MM.1S (cell line): ENCODE measurements around the gene CFAP61.

Experiments
- DNase-seq: peaks from one replicate; pipeline ENCODE4 v3.0.0-alpha.2; 2015
- H2AFZ ChIP-seq: fragments of 300-600 bp; sonication (generic); 2 replicates; pipeline ENCODE4 v1.6.0; 2016; ENCODE audit warnings: antibody characterized with exemption, low read length
- H3F3A ChIP-seq: fragments of 300-600 bp; sonication (generic); 2 replicates; pipeline ENCODE4 v1.6.1; 2016; ENCODE audit warnings: mild to moderate bottlenecking, antibody characterized with exemption, low read length, moderate library complexity, mixed read lengths; ENCODE audit not compliant: insufficient read depth
- H3K27ac ChIP-seq: fragments of 300-600 bp; sonication (generic); 2 replicates; pipeline ENCODE4 v1.5.1; 2016; ENCODE audit warnings: mild to moderate bottlenecking, low read length
- H3K27me3 ChIP-seq: fragments of 300-600 bp; sonication (generic); replicated peaks from 2 replicates; pipeline ENCODE4 v1.6.0; 2016; ENCODE audit warnings: low read length; ENCODE audit not compliant: insufficient read depth
- H3K36me3 ChIP-seq: fragments of 300-600 bp; sonication (generic); replicated peaks from 2 replicates; pipeline ENCODE4 v1.6.1; 2016; ENCODE audit warnings: mild to moderate bottlenecking, low read length, mixed read lengths; ENCODE audit not compliant: insufficient read depth
- H3K4me1 ChIP-seq: fragments of 300-600 bp; sonication (generic); 2 replicates; pipeline ENCODE4 v1.6.1; 2016; ENCODE audit warnings: low read length, mixed read lengths
- H3K4me2 ChIP-seq: fragments of 300-600 bp; sonication (generic); 2 replicates; pipeline ENCODE4 v1.6.0; 2016; ENCODE audit warnings: low read depth, low read length
- H3K4me3 ChIP-seq: fragments of 300-600 bp; sonication (generic); 2 replicates; pipeline ENCODE4 v1.5.1; 2016; ENCODE audit warnings: low read length, mixed read lengths
- H3K79me2 ChIP-seq: fragments of 300-600 bp; sonication (generic); 2 replicates; pipeline ENCODE4 v1.6.1; 2016; ENCODE audit warnings: mixed run types, low read length, mixed read lengths
- H3K9ac ChIP-seq: fragments of 300-600 bp; sonication (generic); 2 replicates; pipeline ENCODE4 v1.6.1; 2016; ENCODE audit warnings: low read length, mixed read lengths
- H3K9me2 ChIP-seq: fragments of 300-600 bp; sonication (generic); replicated peaks from 2 replicates; pipeline ENCODE4 v1.6.1; 2016; ENCODE audit warnings: mild to moderate bottlenecking, low read length, mixed read lengths; ENCODE audit not compliant: insufficient read depth
- H3K9me3 ChIP-seq: fragments of 300-600 bp; sonication (generic); replicated peaks from 2 replicates; pipeline ENCODE4 v1.6.1; 2016; ENCODE audit warnings: mild to moderate bottlenecking, low read length, mixed read lengths; ENCODE audit not compliant: insufficient read depth
- H4K20me1 ChIP-seq: fragments of 300-600 bp; sonication (generic); 2 replicates; pipeline ENCODE4 v1.6.1; 2016; ENCODE audit warnings: mild to moderate bottlenecking, low read length, moderate library complexity, mixed read lengths; ENCODE audit not compliant: insufficient read depth
- EZH2 ChIP-seq: fragments of 300-600 bp; sonication (generic); optimal IDR thresholded peaks from 2 replicates; pipeline ENCODE3; 2017; ENCODE audit warnings: low read depth, mild to moderate bottlenecking, antibody characterized with exemption, low read length, mixed read lengths
- EZH2phosphoT487 ChIP-seq: fragments of 300-600 bp; sonication (generic); IDR thresholded peaks from 2 replicates; pipeline ENCODE4 v1.6.1; 2018; ENCODE audit warnings: antibody characterized with exemption, low read length
- TF ChIP-seq, protein P1 (sequence below): fragments of 300-600 bp; sonication (generic); IDR thresholded peaks from 2 replicates; pipeline ENCODE4 v1.5.1; 2016; ENCODE audit warnings: antibody characterized with exemption, low read length, mixed read lengths

The CFAP61 gene

DNA sequence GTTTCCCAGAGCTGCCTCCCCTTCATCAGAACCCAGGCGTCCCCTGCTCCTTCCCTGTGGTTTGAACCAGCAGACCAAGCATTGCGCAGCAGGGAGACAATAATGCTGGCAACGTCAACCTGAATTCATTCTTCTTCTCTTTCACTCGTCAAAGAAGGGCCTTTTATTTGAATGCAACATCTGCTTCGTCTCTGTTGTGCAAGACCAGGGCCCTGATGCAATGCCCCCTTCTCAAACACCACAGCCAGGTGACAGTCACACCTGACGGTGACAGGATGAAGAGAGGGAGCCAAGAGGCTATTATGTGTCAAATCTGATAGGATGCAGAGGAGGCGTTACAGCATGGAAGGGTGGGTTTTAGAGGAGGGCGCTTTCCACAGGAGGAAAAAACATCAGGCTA lies 323.5 kb downstream of the CFAP61 start:
- Histone ChIP-seq H4K20me1 (no peaks in the 10 kb centered on the region), H3K79me2 (no peaks in the 10 kb centered on the region), H3K9ac (no peak overlapping the region), H2AFZ (no peak overlapping the region), H3F3A (no peaks in the 10 kb centered on the region), H3K9me2 (no peaks in the 10 kb centered on the region), H3K4me2 (no peak overlapping the region), H3K27ac (no peak overlapping the region), H3K36me3 (no peaks in the 10 kb centered on the region), H3K9me3 (no peaks in the 10 kb centered on the region), H3K4me3 (no peak overlapping the region), H3K4me1 (no peaks in the 10 kb centered on the region), H3K27me3 (peaks cover 20% of the 10 kb centered on the region)
- TF ChIP-seq EZH2 (no peak), EZH2phosphoT487 (no peak)
- TF ChIP-seq, protein P1, sequence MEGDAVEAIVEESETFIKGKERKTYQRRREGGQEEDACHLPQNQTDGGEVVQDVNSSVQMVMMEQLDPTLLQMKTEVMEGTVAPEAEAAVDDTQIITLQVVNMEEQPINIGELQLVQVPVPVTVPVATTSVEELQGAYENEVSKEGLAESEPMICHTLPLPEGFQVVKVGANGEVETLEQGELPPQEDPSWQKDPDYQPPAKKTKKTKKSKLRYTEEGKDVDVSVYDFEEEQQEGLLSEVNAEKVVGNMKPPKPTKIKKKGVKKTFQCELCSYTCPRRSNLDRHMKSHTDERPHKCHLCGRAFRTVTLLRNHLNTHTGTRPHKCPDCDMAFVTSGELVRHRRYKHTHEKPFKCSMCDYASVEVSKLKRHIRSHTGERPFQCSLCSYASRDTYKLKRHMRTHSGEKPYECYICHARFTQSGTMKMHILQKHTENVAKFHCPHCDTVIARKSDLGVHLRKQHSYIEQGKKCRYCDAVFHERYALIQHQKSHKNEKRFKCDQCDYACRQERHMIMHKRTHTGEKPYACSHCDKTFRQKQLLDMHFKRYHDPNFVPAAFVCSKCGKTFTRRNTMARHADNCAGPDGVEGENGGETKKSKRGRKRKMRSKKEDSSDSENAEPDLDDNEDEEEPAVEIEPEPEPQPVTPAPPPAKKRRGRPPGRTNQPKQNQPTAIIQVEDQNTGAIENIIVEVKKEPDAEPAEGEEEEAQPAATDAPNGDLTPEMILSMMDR = no peak
- no peak for DNase-seq

GRCh38 chr20:20386192-20386591 lies 333.9 kb downstream of the CFAP61 start:
- Histone ChIP-seq H3K9ac (no peak overlapping the region), H3K27ac (no peak overlapping the region), H3K4me1 (no peaks in the 10 kb centered on the region), H3F3A (no peaks in the 10 kb centered on the region), H3K4me3 (no peak overlapping the region), H2AFZ (no peak overlapping the region), H4K20me1 (no peaks in the 10 kb centered on the region), H3K27me3 (no peaks in the 10 kb centered on the region), H3K9me2 (no peaks in the 10 kb centered on the region), H3K4me2 (no peak overlapping the region), H3K36me3 (no peaks in the 10 kb centered on the region), H3K9me3 (no peaks in the 10 kb centered on the region), H3K79me2 (no peaks in the 10 kb centered on the region)
- DNase-seq = no peak
- TF ChIP-seq EZH2phosphoT487 (no peak), EZH2 (no peak)
- TF ChIP-seq, protein P1 = no peak

DNA sequence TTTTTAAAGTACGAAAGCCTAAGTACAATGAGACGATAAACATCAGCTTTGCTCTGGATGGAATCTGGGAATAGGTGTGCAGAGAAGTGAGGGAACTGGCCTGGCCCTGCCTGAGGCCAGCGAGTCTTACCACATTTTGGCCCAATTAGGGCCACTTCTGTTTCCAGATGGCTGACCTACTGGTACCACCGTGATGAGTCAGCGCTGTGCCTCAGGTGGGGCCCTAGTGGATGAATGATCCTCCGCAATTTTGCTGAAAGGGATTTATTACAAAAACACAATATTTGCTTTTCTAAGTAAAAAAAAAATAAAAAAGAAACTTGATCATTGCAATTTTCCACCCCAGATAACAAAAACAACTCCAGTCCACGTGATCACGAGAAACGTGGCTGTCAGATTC lies 338.1 kb downstream of the CFAP61 start:
- Histone ChIP-seq H3F3A (no peaks in the 10 kb centered on the region), H3K27me3 (no peaks in the 10 kb centered on the region), H3K9me2 (no peaks in the 10 kb centered on the region), H3K79me2 (no peaks in the 10 kb centered on the region), H3K4me2 (no peak overlapping the region), H3K9me3 (no peaks in the 10 kb centered on the region), H3K9ac (no peak overlapping the region), H3K36me3 (no peaks in the 10 kb centered on the region), H4K20me1 (no peaks in the 10 kb centered on the region), H2AFZ (no peak overlapping the region), H3K4me3 (no peak overlapping the region), H3K4me1 (no peaks in the 10 kb centered on the region), H3K27ac (no peak overlapping the region)
- TF ChIP-seq, protein P1 = no peak
- no peak for TF ChIP-seq EZH2
- no peak for DNase-seq
